Esophagus muscularis mucosa (tissue), 4 donors: ENCODE data around the gene CD3D. TPM values are rescaled to one million over a fixed set of nuclear protein-coding genes. Genes with fewer than 3 reads are reported as not detected.

Experiments used
- DNase-seq: peaks from one replicate; pipeline ENCODE4 v3.0.0-alpha.2; 2017; ENCODE audit errors: extremely low spot score
- H3K27ac ChIP-seq, 4 donors: fragments of 200-600 bp; sonication (generic); replicated peaks in 1 of 4; 1 replicate in 3 of 4; 2 replicates in 1 of 4; pipeline ENCODE4 v1.5.1; 2016 to 2019; ENCODE audit warnings: mild to moderate bottlenecking in 1 of 4
- H3K27me3 ChIP-seq, 4 donors: fragments of 200-600 bp; sonication (generic); one replicate each; pipeline versions ENCODE4 v1.5.1 to v1.6.0; 2016 to 2019
- H3K36me3 ChIP-seq, 4 donors: fragments of 200-600 bp; sonication (generic); one replicate each; pipeline ENCODE4 v1.5.1; 2016 to 2019
- H3K4me1 ChIP-seq, 4 donors: fragments of 200-600 bp; sonication (generic); one replicate each; pipeline ENCODE4 v1.5.1; 2016 to 2019
- H3K4me3 ChIP-seq, 4 donors: fragments of 200-600 bp; sonication (generic); 1 replicate in 2 of 4; 2 replicates in 2 of 4; pipeline ENCODE4 v1.5.1; 2016 to 2019; ENCODE audit warnings: mild to moderate bottlenecking in 4 of 4, moderate library complexity in 1 of 4
- H3K9me3 ChIP-seq, 4 donors: fragments of 200-600 bp; sonication (generic); 1 replicate in 3 of 4; 2 replicates in 1 of 4; pipeline ENCODE4 v1.5.1; 2016 to 2019
- CTCF ChIP-seq, 3 experiments: fragments of 200-600 bp in 2 of 3; fragments of 450-650 bp in 1 of 3; sonication (generic) in 2 of 3; IDR thresholded peaks; one replicate each; pipeline ENCODE4 v1.5.1; 2017 to 2019; ENCODE audit warnings: antibody characterized with exemption in 3 of 3, mild to moderate bottlenecking in 2 of 3, moderate library complexity in 1 of 3
- EP300 ChIP-seq: sonication (generic); formaldehyde crosslinking; IDR thresholded peaks from one replicate; pipeline ENCODE4 v1.6.1; 2017; ENCODE audit warnings: antibody characterized with exemption
- POLR2A ChIP-seq: fragments of 450-650 bp; IDR thresholded peaks from one replicate; pipeline ENCODE4 v1.6.1; 2017; ENCODE audit warnings: antibody characterized with exemption, moderate library complexity, mild to moderate bottlenecking, low read depth
- POLR2AphosphoS5 ChIP-seq, 2 donors: sonication (generic); formaldehyde crosslinking; IDR thresholded peaks; one replicate each; pipeline ENCODE4 v1.6.1; 2017; ENCODE audit warnings: antibody characterized with exemption in 2 of 2
- WGBS: methylation state at CpG from one replicate; pipeline ENCODE4 v1.1.5; 2018; 5-methylcytosine and 5-hydroxymethylcytosine counted together
- intact Hi-C: fragments of 100-400 bp; cut with DNase I; formaldehyde crosslinking; loops from one replicate; pipeline ENCODE4 v1.15.1; 2023
- total RNA-seq, 4 donors: library from RNA; depleted of rRNA; stranded (reverse); fragments of >200 nt; gene quantifications; one replicate each; pipeline versions ENCODE4 v1.1.0 to v1.2.1, GENCODE V29; 2016

Gene CD3D
- total RNA-seq, 4 donors from 2014 or later = 0.83 TPM; not detected in 3

DNA sequence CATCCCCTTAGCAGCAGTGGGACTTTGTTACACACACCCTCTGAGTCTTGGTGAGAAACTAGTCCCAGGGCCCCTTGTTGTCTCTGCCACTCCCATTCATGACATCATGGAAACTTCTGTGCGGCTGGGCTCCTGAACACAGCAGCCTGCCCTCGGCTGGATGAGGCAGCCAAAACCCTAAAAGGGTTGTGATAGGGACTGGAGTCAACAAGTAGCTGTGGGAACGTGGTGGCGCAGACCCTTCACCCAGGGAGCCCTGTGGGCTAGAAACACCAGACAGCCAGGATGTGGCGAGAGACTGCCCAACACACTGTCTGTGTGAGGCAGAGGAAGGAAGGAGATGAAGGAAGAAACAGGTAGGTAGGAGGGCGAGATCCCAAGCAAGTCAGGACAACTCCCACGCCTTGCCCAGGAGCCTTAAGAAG is 3.9 kb downstream of the CD3D start:
- WGBS = 57% methylated on average over 7 of the region's 7 CpGs
- Histone ChIP-seq H3K9me3 (no peaks in the 10 kb centered on the region), H3K4me1 (no peaks in the 10 kb centered on the region), H3K27ac (no peak overlapping the region), H3K4me3 (no peak overlapping the region), H3K36me3 (no peaks in the 10 kb centered on the region), H3K27me3 (peaks cover 0 to 40% (median 0%) of the 10 kb centered on the region in 4 donors)
- intact Hi-C loops = no loop called here
- TF ChIP-seq POLR2A (no peak), EP300 (no peak), POLR2AphosphoS5 (IDR thresholded peaks at IDR 0.05) (no peak), CTCF (IDR thresholded peaks at IDR 0.05) (no peak)
- no peak for DNase-seq

GRCh38 chr11:118334745-118335144 is 7.8 kb downstream of the CD3D start:
- Histone ChIP-seq H3K27me3 (peaks cover 0 to 27% (median 0%) of the 10 kb centered on the region in 4 donors), H3K27ac (no peak overlapping the region), H3K9me3 (no peaks in the 10 kb centered on the region), H3K4me1 (no peaks in the 10 kb centered on the region), H3K36me3 (no peaks in the 10 kb centered on the region), H3K4me3 (no peak overlapping the region)
- DNase-seq = no peak
- TF ChIP-seq EP300 (no peak), CTCF (IDR thresholded peaks at IDR 0.05) (no peak), POLR2A (no peak)
- intact Hi-C loops = no loop called here
- WGBS = 78% methylated on average over 1 of the region's 1 CpG

- Histone ChIP-seq H3K36me3 (no peaks in the 10 kb centered on the region), H3K27me3 (no peaks in the 10 kb centered on the region), H3K9me3 (no peaks in the 10 kb centered on the region), H3K27ac (no peak overlapping the region), H3K4me1 (no peaks in the 10 kb centered on the region), H3K4me3 (no peak overlapping the region)
- intact Hi-C loops = no loop called here
- TF ChIP-seq POLR2A (no peak), POLR2AphosphoS5 (IDR thresholded peaks at IDR 0.05) (no peak), EP300 (no peak), CTCF (IDR thresholded peaks at IDR 0.05) (no peak)
- DNase-seq = no peak
Measured at GRCh38 chr11:118328745-118329144, 13.8 kb downstream of the CD3D start.

DNA sequence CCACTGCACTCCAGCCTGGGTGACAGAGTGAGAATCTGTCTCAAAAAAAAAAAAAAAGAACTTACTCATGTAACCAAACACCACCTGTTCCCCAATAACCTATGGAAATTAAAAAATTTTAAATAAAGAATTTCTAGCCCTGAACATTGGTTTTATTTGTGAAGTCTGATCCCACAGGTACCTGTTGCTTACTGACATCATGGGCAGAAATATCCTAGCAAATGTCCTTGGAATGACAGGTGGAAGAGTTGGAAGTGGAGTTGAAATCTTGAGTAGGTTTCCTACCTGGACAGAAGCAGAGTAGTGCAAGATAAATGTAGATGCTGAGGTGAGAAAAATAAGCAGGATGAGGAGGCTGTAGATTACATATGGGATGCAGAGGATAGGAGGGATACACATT is 17.2 kb downstream of the CD3D start:
- DNase-seq = no peak
- TF ChIP-seq POLR2AphosphoS5 (IDR thresholded peaks at IDR 0.05) = no peak
- no peak for TF ChIP-seq CTCF (IDR thresholded peaks at IDR 0.05)
- no peak for TF ChIP-seq EP300
- TF ChIP-seq POLR2A = no peak
- Histone ChIP-seq H3K4me3 (no peak overlapping the region), H3K27ac (no peak overlapping the region), H3K36me3 (no peaks in the 10 kb centered on the region), H3K9me3 (no peaks in the 10 kb centered on the region), H3K27me3 (peaks cover 0 to 6% (median 0%) of the 10 kb centered on the region in 4 donors), H3K4me1 (no peaks in the 10 kb centered on the region)
- intact Hi-C loops = no loop called here

DNA sequence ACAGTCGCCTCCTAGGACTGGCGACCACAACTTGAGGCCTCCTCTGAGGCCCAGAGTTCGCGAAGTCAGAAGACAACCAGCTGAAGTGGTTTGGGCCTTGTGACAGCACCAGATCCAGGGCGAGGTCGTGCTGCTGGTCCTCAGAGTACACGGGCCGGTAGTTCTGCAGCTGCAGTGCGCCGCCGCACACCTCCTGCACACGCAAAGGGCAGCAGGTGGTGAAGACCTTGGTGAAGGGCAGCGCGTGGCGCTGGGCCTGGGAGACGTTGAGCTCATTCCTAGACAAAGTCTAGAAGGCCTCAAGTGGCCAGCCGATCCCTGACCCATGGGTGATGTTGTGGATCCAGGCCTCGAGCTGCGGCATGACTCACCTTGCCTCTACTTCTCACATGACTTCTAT is 19.8 kb downstream of the CD3D start:
- no peak for TF ChIP-seq POLR2AphosphoS5 (IDR thresholded peaks at IDR 0.05)
- TF ChIP-seq EP300 = no peak
- TF ChIP-seq POLR2A = no peak
- TF ChIP-seq CTCF (IDR thresholded peaks at IDR 0.05) = no peak
- H3K4me1 ChIP-seq = no peaks in the 10 kb centered on the region
- no peaks in the 10 kb centered on the region for H3K9me3 ChIP-seq
- DNase-seq = no peak
- intact Hi-C loops = no loop called here
- no peaks in the 10 kb centered on the region for H3K36me3 ChIP-seq
- H3K27ac ChIP-seq = no peak overlapping the region
- no peak overlapping the region for H3K4me3 ChIP-seq
- WGBS = 99% methylated on average over 19 of the region's 19 CpGs
- peaks cover 0 to 6% (median 0%) of the 10 kb centered on the region in 4 donors for H3K27me3 ChIP-seq
